ENCODE data around the gene RAB1B. TPM values are rescaled to one million over a fixed set of nuclear protein-coding genes. Genes with fewer than 3 reads are reported as not detected.
"Not testable (repeated sequence)": the region's sequence is repeated elsewhere in the genome, so short reads cannot be mapped to it uniquely, and the experiment has no call there.

The RAB1B gene
- total RNA-seq, 1 experiment from 2014 or later: 98.6 TPM

GRCh38 chr11:66267379-66268243 is 828 bp upstream of the RAB1B start:
- peak; percentile 68 for DNase-seq (ENCODE audit: low spot score)

GRCh38 chr11:66268952-66269905 is 790 bp downstream of the RAB1B start:
- peak; percentile 45 for DNase-seq (ENCODE audit: low spot score)

- DNase-seq (ENCODE audit: low spot score): no peak
These were observed 3.4 kb downstream of the RAB1B start for GRCh38 chr11:66271816-66272215.

- no peak for DNase-seq (ENCODE audit: low spot score)
These were observed 4.2 kb downstream of the RAB1B start for GRCh38 chr11:66272596-66272995.

GRCh38 chr11:66274219-66274618 is 5.8 kb downstream of the RAB1B start:
- no peak for DNase-seq (ENCODE audit: low spot score)

- DNase-seq (ENCODE audit: low spot score): no peak
These were observed 7.0 kb downstream of the RAB1B start for GRCh38 chr11:66275396-66275795.

GRCh38 chr11:66275984-66276612 is 7.7 kb downstream of the RAB1B start:
- DNase-seq (ENCODE audit: low spot score): no peak

GRCh38 chr11:66276619-66277018 is 8.2 kb downstream of the RAB1B start:
- DNase-seq (ENCODE audit: low spot score): not testable (repeated sequence)

- not testable (repeated sequence) for DNase-seq (ENCODE audit: low spot score)
These were observed 8.6 kb downstream of the RAB1B start for GRCh38 chr11:66277064-66277463.

GRCh38 chr11:66277471-66278362 is 9.3 kb downstream of the RAB1B start, which contains the start of gene CNIH2:
Gene CNIH2 (plus strand): TSS chr11:66278175. CDS start chr11:66278457, 282 bp downstream.
- no peak for DNase-seq (ENCODE audit: low spot score)

GRCh38 chr11:66278363-66279091 is 10.1 kb downstream of the RAB1B start:
- DNase-seq (ENCODE audit: low spot score): no peak

- no peak for DNase-seq (ENCODE audit: low spot score)
These were observed 10.8 kb downstream of the RAB1B start for GRCh38 chr11:66279092-66279734.

GRCh38 chr11:66280428-66280827 is 12.0 kb downstream of the RAB1B start:
- no peak for DNase-seq (ENCODE audit: low spot score)

GRCh38 chr11:66281001-66281400 is 12.6 kb downstream of the RAB1B start:
- DNase-seq (ENCODE audit: low spot score): no peak

- no peak for DNase-seq (ENCODE audit: low spot score)
These were observed 13.5 kb downstream of the RAB1B start for GRCh38 chr11:66281776-66282467.

- DNase-seq (ENCODE audit: low spot score): peak; percentile 95
These were observed 14.3 kb downstream of the RAB1B start for GRCh38 chr11:66282468-66283455.

GRCh38 chr11:66283461-66284105 is 15.1 kb downstream of the RAB1B start:
- DNase-seq (ENCODE audit: low spot score): no peak

Measured in H4 (cell line).